HG03139 (cell line): ENCODE data around the gene GPS1.

Experiments used
- ATAC-seq: cut with Tn5 transposase; IDR thresholded peaks from one replicate; pipeline ENCODE4 v1.9.1; 2021; ENCODE audit not compliant: unreplicated experiment

The GPS1 gene

DNA sequence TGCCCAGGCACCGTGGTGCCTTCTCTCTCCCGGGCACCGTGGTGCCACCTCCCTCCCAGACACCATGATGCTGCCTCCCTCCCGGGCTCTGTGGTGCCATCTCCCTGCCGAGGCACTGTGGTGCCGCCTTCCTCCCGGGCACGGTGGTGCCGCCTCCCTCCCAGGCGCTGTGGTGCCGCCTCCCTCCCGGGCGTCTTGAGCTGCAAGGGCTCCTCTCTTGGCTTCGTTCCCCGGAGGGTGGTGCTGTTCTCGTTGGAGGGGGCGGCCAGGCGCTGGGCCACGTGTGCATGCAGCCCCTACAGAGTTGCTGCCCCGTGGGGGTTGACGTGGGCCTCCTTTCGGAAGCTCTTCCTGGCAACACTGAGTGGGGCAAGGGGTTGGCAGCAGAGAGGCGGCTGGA is 37.3 kb upstream of the GPS1 start:
- ATAC-seq: no peak

- no peak for ATAC-seq
Measured at GRCh38 chr17:82014971-82015310, 36.8 kb upstream of the GPS1 start.

- no peak for ATAC-seq
Measured at GRCh38 chr17:82015311-82015971, 36.3 kb upstream of the GPS1 start.

- ATAC-seq: no peak
Measured at GRCh38 chr17:82016061-82016874, 35.4 kb upstream of the GPS1 start.

GRCh38 chr17:82016875-82017459 is 34.7 kb upstream of the GPS1 start:
- ATAC-seq: no peak

- ATAC-seq: no peak
Measured at GRCh38 chr17:82017612-82018151, 34.0 kb upstream of the GPS1 start.

DNA sequence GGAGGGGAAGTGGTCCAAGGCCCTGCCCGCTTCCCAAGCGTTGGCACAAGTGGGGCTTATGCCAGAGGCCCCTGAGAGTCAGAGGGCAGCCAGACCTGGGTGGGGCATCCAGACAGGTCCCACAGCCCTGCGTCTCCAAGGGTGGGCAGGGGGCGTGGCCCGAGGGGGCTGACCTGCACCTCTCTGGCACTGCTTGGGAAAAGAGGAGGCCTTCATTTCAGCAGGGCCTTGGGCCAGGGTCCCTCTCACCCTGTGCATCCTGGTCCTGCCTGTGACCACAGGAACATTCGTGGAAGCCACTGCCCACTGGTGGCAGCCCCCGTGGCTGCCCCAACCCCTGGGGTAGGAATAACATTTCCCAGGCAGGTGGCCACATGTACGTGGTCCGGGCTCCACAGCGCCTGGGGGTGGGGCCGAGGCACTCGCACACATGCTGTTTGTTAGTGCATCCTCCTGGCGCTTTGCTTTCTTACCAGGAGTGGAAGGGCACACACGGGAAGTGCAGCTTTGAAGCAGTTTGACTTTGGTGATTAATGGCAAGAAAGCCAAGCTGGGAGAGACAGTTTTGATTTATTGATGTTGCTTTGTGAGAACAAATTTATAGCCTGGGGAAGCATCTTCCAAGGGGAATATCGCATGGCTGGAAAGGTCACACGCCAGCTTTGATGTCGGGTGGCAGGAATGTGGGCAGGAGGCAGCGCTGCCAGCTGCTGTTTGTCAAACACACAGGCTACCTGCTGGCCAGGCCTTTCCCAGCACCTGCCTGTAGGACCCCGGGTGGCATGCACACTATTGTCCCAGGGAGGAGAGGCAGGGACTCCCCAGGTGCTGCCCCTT is 33.3 kb upstream of the GPS1 start:
- no peak for ATAC-seq

DNA sequence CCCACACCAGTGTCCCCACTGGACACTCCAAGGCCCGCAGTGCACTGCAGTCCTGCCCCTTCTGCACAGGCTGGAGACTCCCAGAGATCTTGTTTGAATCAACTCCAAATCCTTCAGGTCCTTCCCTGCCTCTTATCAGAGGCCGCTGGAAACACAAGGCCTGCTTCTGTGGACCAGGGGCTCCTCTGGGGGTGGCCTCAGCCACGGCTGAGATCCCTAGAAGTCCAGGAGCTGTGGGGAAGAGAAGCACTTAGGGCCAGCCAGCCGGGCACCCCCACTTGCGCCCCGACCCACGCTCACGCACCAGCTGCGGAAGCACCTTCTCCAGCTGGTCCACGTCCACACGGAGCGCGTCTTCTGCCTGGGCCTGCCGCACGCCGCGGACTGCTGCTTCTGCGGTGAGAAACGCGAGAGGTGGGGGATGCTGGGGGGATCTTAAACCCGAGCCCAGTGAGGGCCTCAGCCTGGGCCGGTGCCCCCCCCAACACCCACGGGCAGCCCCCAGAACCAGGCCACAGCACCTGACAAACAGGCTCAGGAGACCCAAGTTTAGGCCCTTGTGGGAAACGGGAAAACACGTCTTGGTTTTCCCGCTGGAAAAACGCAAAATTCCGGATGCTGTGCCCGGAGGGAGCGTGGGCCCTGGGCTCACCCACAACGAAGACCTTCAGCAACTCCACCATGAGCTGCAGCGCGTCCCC is 32.6 kb upstream of the GPS1 start:
- no peak for ATAC-seq

- no peak for ATAC-seq
Measured at GRCh38 chr17:82019690-82020571, 31.8 kb upstream of the GPS1 start.

- ATAC-seq: no peak
Measured at GRCh38 chr17:82020572-82021106, 31.1 kb upstream of the GPS1 start.

GRCh38 chr17:82021107-82021899 is 30.4 kb upstream of the GPS1 start:
- no peak for ATAC-seq

DNA sequence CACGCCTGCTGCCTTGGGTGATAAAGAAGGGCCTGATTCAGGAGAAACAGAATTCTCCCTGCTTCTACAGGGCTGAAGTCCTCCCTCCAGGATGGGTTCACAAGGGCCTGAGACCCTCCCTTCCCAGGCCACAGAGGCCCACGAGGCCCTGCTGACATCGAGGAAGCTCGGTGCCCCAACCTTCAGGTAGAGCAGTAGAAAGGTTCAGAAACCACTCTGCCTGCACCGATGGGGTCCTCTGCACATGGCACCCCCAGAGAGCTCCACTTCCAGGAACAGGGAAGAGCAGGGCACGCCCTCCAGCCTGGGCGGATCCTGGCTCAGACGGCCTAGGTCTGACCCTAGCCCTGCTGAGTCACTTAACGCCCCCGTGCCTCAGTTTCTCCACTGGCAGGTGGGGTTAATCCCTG is 29.8 kb upstream of the GPS1 start:
- ATAC-seq: no peak

- ATAC-seq: no peak
Measured at GRCh38 chr17:82022310-82022980, 29.3 kb upstream of the GPS1 start, which contains the start of gene CENPX. CENPX (minus strand) TSS chr17:82022878; CDS start chr17:82022861, 17 bp downstream.

DNA sequence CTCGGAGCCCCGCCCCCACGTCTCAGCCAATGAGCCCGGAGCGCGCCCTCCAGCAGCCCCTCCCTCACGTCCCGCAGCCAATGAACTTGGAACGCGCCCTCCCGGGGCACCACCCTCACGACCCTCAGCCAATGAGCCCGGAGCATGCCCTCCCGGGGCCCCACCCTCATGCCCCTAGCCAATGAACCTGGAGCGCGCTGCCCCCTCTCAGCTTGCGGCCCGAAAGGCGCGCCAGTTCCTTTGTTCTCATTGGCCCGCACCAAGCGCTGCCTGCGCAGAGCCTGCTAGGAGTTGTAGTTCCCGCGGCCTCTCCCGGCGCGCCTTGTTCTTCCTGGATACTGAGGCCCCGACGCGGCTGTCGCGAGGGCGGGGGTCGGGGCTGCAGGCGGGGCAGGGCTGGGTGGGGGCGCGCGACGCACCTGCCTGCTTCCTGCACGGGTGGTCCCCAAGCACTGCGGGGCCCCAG is 28.7 kb upstream of the GPS1 start, which contains the start of gene LRRC45:
Gene LRRC45 (plus strand): TSS at position 325 of the 466 bp plus-strand sequence. CDS start 339 bp downstream, outside the sequence.
- peak; percentile 81 for ATAC-seq

DNA sequence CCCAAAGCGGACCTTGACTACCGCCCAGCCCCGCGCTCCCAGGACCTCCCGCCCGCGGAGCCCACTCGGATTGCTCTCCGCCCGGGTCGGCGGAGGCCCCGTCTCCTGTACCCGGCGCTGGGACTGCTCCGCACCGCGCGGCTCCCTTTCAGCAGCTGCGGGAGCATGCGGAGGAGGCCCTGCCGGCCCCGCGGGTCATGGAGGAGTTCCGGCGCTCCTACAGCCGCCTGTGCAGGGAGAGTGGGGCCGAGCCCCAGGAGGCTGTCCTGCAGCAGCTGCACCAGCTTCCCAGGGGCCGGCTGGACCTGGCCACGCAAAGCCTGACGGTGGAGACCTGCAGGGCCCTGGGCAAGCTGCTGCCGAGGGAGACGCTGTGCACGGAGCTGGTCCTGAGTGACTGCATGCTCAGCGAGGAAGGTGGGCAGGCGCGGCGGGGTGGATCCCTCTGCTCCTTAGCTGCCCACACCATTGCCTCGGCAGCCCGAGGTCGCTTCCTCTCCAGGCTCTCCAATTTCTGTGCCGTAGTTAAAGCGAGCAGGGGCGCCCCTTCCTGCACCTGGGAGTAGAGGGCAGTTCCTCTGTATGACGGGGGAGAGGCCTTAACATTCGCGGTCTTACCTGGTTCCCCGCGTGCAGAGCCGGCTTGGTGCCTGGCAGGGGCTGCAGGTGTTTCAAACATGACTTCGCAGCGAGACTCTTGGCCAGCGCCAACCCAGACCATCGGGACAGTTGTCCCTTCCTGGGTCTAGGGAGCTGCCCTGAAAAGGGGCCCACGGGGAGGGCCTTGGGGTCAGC is 28.1 kb upstream of the GPS1 start:
- peak; percentile 8 for ATAC-seq

DNA sequence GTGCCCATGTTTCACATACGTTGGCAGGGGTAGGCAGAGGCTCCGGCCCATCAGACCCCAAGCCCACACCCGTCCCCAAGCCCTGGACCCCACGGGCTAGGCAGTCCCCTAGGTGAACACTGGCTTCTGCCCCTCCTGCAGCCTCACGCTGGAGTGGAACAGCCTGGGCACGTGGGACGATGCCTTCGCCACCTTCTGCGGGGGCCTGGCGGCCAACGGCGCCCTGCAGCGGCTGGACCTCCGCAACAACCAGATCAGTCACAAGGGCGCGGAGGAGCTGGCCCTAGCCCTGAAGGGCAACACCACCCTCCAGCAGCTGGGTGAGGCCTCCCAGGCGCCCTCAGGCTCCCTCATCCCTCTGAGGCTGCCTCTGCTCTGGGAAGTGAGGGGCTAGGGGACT is 26.8 kb upstream of the GPS1 start:
- no peak for ATAC-seq
